Activated CD4-positive, alpha-beta T cell treated with anti-CD3 and anti-CD28 coated beads, Interleukin-2, amount 50 U/mL, for 24 hours (primary cell): ENCODE measurements around the gene CHD9NB.
"Not testable (repeated sequence)": the region's sequence is repeated elsewhere in the genome, so short reads cannot be mapped to it uniquely, and the experiment has no call there.

ENCODE experiments used
- DNase-seq, 2 donors: peaks; one replicate each; pipeline ENCODE4 v3.0.0-alpha.2; 2020; ENCODE audit warnings: low read depth in 1 of 2, low spot score in 1 of 2

The CHD9NB gene

DNA sequence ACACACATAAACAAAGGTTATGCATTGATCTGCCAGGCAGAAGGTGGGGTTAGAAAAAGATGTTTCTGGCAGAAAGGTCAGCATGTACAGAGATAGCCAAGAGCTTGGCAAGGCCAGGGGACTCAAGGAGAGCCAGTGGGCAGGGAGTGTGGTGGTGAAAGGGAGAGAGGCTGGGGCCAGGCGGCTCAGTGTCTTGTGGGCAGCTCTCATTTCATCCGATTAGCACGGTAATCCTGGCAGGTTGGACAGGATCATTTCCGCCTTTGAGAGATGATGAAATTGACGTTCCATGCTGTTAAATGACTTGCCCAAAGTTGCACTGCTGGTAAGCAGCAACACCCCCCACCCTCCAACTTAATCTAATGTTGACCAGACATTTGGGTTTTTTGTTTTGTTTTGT is 5.7 kb upstream of the CHD9NB start:
- DNase-seq, result no peak

DNA sequence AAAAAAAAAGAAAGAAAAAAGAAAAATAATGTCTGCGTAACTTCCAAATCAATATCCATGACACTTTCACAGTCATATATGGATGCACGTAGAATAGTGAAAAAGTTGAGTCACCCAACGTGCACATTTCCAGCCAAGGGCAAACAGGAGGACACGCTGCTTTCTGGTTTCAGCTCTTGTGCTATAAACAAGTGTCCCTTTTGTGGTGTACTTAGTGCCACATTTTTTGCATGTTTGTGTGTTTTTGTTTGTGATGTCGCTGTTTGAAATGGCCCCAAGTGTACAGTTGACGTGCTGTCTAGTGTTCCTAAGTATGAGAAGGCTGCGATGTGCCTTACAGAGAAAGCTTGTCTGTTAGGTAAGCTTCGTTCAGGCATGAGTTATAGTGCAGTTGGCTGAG is 5.0 kb upstream of the CHD9NB start:
- DNase-seq, result no peak

DNA sequence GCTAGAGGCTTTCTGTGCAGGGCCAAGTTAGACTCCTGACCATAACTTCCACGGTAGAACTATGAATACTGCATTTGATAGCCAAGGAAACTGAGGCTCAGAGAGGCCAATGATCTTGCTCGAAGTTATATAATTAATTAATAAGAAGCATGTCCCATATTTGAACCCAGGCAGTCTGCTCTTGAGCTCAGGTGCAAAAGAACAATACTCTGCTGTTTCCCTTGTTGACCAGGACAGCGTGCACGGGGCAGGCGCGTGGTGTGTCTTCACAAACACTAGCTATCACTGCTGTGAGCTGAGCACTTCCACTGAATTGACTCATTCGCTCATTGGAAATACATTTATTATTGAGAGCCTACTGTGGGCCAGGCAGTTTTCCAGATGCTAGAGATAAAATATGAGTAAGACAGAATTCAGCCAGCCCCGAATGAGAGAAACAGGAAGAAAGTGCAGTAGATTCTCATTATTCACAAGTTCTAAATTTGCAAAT is 3.7 kb upstream of the CHD9NB start:
- DNase-seq, result no peak

DNA sequence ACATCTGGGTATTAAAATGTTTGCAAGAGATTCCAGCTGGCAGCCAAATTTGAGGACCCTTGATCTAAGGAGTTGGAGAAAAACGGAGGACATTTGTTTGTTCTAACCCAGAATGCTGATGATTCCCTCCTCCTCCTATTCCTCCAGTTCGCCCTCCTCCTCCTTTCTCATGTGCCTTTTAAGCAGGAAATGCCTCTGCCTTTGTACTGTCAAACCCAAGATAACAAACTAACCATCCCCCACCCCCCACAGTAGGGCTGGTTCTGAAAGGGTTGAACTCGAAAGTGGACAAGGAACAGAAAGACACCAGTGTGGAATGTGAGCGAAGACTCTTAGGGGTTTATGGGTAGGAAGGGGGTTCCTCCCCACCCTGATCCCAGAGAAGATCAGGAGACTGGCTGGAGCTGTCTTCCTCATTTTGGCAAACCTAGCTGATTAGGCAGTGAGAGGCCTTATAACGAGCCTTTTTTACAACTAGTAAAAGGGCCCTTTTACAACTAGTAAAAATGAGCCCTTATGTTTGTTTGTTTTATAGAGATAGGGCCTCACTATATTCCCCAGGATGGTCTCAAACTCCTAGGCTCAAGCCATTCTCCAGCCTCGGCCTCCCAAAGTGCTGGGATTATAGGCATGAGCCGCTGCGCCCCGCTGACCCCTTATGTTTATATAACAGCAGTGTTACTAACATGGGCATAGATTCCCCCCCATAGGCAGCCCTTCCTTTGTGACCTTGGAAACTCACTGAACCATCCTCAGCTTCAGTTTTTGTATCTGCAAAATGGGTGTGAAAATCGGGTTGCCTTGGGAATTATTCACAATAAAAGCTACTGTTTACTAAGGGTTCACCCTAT is 3.1 kb upstream of the CHD9NB start:
- DNase-seq, result no peak

DNA sequence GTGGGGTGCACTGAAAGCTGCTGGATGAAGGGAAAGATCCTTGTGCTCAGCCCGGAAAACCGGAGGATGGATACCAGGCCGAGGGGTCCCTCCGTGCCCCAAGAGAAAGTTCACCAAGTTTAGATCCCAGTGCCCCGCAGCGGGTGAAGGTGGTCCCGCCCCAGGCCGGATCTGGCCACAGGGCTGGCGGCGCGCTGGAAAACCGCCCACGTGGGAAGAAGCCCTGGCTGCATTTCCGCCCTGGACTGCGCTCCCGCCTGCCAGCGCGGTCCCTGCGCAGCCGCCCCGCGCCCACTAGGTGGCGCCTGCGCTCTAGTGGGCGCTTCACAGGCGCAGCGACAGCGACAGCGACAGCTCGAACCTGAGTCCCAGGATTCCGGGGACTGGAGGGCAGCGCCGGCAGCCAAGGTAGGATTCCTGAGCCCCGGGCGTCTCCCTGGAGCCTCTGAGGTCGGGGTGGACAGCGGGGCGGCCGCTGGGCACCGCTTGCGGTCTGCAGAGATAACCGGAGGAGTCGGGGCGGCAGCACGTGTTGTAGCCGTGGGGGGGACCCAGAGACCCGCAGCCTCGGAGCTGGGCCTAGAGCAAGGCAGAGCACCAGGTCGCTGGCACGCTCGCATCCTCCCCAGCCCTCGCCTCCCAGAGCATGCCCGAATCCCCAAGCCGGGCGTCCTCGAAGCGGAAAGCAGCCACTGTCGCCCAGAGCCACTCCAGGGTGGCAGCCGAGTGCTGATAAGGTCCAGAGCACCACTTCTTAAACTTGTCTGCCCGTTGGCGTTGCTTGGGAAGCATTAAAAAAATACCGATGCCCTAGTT is 2.2 kb upstream of the CHD9NB start, which contains the start of gene CHD9:
Gene CHD9 (plus strand): TSS at position 322 of the 816 bp plus-strand sequence. CDS start 101,099 bp downstream, outside the sequence.
- DNase-seq, result peak; percentile 57 to 64

DNA sequence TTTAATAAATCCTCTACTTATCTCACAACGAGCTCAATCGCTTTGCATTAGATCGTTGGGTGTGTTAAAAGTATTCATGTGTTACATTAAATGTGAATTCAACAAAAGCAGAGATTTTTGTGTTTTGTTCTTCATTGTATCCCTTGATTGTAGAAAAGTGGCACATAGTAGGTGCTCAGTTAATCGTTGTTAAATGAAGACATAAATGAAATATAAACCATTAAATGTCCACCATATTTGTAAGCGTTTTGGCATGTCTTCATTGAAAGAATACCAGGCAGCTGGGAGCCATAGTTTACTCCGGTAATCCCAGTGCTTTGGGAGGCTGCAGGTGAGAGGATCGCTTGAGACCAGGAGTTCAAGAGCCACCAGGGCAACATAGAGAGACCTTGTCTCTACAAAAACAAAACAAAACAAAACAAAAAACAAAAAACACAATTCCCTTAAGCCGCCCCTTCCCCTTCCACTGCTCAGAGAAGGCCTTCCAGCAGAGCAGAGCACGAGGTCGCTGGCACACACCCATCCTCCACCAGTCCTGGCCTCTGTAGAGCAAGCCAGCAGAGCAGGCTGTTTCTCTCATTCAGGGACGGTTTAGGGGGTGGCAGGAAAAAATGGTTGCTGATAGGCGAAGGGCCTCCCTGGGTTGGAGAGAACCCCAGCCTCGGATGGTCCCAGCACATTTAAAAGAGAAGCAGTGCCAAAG is 1.4 kb upstream of the CHD9NB start:
- peak in 1 of 2 donors; percentile 11 for DNase-seq

DNA sequence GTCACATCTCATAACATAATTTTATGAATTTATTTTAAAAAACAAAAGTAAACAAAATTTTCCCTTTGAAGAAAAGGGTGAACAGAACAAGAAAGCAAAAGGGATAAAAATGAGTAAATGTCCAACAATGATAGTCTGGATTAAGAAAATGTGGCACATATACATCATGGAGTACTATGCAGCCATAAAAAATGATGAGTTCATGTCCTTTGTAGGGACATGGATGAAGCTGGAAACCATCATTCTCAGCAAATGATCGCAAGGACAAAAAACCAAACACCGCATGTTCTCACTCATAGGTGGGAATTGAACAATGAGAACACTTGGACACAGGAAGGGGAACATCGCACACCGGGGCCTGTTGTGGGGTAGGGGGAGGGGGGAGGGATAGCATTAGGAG is 1.4 kb downstream of the CHD9NB start:
- DNase-seq, result not testable (repeated sequence)

DNA sequence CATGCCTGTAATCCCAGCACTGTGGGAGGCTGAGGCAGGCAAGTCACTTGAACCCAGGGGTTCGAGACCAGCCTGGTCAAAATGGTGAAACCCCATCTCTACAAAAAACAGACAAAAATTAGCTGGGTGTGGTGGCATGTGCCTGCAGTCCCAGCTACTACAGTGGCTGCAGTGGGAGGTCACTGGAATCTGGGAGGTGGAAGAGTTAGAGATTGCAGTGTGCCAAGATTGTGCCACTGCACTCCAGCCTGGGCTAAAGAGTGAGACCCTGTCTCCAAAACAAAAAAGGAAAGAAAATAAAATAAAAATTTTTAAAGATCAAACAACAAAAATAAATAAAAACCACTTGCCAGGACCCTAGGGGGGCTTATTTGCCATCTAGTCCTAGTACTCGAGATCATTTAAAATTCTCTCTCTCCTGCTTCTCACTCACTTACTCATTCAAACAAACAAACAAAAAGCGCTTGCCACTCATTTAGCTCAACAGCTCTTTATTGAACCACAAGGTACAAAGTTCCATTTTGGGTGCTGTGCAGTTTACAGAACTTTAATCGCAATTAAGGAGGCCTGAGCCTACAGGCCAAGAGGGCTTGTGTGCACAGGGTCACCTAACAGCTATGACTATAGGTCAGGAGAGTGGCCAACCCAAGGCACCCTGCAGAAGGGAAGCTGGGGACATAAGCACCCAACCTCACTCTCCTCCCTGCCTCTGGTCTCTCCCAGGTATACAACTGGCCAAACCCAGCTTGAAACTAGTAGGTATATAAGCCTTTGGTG is 4.4 kb downstream of the CHD9NB start:
- no peak for DNase-seq

DNA sequence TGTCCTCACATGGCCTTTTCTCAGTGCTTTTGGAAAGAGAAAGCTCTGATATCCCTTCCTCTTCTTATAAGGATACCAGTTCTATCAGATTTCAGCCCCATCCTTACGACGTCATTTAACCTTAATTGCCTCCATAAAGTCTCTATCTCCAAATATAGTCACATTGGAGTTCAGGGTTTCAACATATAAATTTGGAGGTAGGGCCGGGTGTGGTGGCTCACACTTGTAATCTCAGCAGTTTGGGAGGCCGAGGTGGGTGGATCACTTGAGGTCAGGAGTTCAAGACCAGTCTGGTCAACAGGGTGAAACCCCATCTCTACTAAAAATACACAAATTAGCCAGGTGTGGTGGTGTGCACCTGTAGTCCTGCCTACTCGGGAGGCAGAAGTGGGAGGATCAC is 5.2 kb downstream of the CHD9NB start:
- not testable (repeated sequence) for DNase-seq

DNA sequence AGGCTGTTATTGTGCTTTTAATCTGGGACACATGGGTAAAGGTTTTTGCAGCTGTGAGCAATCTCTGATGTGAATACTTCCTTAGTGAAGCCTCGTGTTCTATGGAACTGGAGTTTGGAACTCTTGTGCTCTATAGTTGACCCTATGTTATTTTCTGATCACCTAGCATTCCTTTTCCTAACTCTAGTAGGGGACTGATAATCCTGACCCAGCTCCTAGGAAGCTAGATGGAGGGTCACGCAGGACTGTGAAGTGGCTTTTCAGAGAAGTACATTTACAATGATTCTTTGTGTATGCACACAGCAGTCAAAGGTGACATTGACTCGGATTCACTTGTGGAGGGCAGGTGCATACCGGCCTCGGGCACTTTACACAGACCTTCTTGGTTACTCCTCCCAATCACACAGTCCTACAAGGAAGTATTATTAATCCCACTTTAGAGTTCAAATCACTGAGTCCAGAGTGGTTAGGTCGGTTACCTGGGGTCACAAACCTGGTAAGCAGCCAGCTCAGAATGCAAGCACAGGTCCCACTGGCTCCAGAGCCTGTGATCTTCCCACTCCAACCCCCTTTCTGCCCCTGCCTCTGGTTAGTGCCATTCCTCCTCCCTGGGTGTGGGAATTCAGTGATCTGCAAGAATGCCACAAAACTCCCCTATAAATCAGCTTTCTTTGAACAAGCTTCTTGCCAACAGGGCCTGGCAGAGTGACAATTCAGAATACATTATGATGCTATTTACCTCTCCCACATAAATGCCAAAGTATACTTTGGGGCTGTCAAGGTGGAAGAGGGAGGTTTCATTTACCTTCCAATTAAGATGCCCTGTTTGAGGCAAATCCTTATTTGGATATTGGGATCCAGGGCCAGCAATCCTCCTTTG is 7.1 kb downstream of the CHD9NB start:
- no peak for DNase-seq

DNA sequence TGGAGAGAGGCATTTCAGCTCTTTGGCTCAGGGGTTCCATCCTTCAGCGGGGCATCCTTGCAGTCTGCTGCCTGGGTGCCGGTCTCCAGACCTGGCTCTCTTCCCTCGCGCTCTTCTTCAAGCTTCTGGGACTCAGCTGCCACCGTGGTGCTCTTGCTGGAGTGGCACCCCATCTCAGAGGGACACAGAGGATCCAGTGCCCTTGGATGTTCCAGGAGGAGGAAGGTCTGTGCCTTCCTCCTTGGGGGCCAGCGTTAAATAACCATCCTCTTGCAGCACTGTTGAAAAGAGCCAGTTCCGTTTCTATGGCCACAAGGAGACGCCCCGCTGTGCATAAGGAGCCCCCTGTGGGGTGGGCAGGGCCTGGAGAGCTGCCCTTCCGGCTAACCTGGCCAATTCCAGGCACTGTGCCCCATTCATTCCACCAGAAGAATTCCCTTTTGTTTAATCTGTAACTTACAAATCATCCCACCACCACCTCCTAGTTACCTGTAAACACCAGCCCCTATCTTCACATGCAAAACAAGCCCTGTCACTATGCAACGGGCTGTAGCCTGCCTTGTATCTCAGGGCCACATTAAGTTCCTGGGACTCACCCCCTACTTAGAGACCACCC is 8.6 kb downstream of the CHD9NB start:
- DNase-seq, result no peak

DNA sequence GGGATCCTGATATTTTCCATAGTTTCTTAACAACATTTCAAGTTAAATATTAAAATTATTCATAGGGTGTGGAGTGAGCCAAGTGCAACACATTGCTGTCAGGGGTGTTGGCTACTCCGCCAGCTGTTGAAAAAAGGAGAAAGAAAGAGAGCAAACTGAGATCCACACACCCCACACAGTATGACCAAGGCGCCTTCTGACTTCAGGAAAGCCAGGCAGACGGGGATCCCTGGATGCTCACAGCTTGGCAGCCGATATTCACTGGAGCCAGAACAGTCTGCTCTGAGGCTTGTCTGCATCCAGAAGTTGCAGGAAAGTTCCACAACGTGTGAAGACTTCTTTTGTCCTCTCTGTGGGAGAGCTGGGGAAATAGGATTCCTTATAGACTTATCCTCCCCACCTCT is 9.3 kb downstream of the CHD9NB start:
- DNase-seq, result no peak

DNA sequence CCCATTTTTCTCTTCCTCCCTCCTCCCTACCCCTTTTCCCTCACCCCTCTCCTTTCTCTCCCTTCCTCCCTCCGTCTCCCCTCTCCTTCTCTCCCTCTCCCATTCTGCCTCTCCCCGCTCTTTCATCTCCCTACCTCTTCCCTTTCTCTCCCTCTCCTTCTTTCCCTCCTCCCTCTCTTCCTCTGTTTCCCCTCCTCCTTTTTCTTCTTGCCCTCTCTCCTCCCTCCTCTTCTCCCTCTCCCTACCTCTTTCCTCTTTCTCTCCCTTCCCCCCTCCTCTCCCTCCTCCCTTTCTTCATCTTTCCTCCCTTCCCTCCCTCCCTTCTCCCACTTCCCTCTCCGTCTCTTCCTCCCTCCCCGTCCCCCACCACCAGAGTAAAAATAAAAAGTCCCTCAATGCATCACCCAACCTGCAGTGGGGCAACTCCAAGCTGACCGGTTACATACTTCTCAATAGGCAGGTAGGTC is 10.4 kb downstream of the CHD9NB start:
- no peak for DNase-seq

DNA sequence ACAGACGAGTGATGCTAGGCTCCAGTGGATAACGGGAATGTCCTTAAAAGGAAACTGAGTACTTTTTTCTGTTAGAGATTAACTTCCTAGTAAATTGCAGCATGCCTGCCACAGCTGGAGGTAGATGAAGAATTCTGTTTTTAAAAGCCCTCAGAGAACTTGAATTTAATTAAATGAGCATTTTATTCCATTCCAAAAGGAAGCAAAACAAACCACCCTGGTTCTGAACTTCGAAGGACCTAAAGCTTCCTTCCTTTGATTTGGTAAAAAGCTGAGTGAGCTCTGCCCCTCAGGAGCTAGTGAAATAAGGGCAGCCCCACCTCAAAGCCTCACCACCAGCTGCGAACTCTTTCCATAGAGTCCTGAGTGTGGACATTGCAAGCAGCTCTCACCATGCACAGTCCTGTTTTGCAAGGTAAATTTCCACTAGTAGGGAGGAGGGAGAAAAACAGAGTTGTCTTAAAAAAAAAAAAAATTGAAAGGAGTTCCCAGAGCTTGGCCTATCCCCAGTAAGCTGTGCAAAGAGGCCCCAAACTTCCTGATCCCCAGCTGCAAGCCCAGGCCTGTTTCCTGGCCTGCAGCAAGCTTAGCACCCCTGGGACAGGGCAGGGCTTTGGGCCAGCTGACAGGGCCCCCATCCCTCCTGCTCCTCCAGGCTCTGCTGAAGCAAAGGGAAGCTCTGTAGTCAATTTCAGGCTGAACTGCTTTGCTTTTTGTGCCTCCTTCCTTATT is 11.2 kb downstream of the CHD9NB start:
- no peak for DNase-seq

DNA sequence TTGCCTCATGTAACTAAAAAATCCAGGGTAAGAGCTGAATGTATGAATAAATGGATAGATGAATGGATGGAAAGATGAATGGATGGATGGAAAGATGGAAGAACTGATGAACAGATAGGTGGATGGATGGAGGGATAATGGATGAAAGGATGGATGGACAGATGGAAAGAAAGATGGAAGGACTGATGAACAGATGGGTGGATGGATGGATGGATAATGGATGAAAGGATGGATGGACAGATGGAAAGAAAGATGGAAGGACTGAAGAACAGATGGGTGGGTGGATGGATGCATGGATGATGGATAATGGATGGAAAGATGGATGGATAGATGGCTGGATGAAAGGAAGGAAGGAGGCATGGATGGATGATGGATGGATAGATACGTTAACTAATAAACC is 11.9 kb downstream of the CHD9NB start:
- DNase-seq, result no peak

DNA sequence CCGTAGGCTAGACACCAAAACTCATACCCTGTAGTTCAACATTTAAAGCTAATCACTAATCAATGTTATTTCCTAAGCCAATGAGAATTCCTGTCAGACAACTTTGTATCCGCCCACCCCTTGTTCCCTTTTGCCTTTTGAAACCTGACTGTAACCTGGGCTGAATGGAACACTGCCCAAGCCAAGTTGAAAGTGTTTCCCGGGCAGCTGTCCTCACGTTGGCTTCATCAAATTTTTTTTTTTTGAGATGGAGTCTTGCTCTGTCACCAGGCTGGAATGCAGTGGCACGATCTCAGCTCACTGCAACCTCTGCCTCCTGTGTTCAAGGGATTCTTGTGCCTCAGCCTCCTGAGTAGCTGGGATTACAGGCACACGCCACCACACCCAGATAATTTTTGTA is 16.0 kb downstream of the CHD9NB start:
- not testable (repeated sequence) for DNase-seq

DNA sequence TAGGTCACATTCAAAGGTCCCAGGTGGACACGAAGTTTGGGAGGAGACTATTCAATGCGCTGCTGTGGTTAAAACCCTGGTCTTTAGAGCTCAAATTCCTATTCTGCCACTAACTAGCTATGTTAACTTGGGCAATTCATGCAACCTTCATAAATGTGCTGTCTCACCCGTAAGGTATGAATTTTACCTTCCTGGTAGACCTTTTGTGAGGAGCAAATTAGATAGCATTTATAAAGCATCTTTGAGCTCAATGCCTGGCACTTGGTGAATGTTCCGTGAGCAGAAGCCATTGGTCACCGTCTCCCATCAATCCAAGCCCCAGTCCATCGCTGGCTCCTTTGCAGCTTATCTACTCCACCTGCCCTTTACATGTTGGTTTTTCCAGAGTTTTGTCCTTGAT is 16.6 kb downstream of the CHD9NB start:
- no peak for DNase-seq

DNA sequence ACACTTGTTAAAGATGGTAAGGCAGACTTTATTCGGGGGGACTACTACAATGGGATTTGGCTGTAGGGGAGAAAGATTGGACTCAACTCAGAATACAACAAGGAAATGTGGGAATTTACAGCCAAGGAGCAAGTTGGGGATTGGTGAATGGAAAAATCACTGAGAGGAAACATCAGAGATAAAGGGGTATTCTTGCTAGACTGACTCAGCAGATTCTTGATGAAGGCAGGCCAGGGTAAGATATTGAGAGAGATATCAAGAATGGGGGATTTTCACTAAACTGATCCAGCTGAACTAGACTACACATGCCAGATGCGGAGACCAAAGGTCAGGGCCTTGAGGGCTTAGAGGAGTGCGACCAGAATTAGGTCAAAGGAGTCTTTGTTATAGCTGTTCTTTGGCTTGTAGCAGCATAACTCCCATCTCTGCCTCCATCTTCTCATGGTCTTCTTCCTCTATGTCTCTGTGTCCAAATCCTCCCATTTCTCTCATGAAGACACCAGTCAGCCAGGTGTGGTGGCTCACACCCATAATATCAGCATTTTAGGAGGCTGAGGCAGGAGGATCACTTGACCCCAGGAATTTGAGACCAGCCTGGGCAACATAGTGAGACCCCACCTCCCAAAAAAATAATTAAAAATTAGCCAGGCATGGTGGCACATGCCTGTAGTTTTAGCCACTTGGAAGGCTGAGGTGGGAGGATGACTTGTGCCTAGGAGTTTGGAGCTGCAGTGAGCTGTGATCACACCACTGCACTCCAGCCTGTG is 17.3 kb downstream of the CHD9NB start:
- DNase-seq, result no peak
